ENCODE results near the gene CREB3L2. TPM values are rescaled to one million over a fixed set of nuclear protein-coding genes. Genes with fewer than 3 reads are reported as not detected.
"Not testable (repeated sequence)": the region's sequence is repeated elsewhere in the genome, so short reads cannot be mapped to it uniquely, and the experiment has no call there.

CREB3L2 gene
- total RNA-seq, 1 donor from 2014 or later: 45.6 TPM

- H3K4me1 Mint-ChIP-seq: peaks cover 34% of the 10 kb centered on the region
- no peaks in the 10 kb centered on the region for H3K27me3 Mint-ChIP-seq
- H3K4me3 Mint-ChIP-seq: no peak overlapping the region
- H3K9me3 Mint-ChIP-seq: no peaks in the 10 kb centered on the region
- DNase-seq: no peak
- H3K36me3 Mint-ChIP-seq (ENCODE audit: low read depth): peaks cover 7% of the 10 kb centered on the region
- intact Hi-C loops (cut with micrococcal nuclease): no loop called here
- no peak overlapping the region for H3K27ac Mint-ChIP-seq
Observed at GRCh38 chr7:137990251-137990941, 11.5 kb downstream of the CREB3L2 start.

- H3K9me3 Mint-ChIP-seq: no peaks in the 10 kb centered on the region
- H3K4me1 Mint-ChIP-seq: peaks cover 34% of the 10 kb centered on the region
- peaks cover 11% of the 10 kb centered on the region for H3K36me3 Mint-ChIP-seq (ENCODE audit: low read depth)
- H3K27ac Mint-ChIP-seq: no peak overlapping the region
- no peaks in the 10 kb centered on the region for H3K27me3 Mint-ChIP-seq
- H3K4me3 Mint-ChIP-seq: no peak overlapping the region
- intact Hi-C loops (cut with micrococcal nuclease): no loop called here
- no peak for DNase-seq
Observed at GRCh38 chr7:137989590-137989989, 12.3 kb downstream of the CREB3L2 start.

- no peaks in the 10 kb centered on the region for H3K9me3 Mint-ChIP-seq
- H3K27me3 Mint-ChIP-seq: no peaks in the 10 kb centered on the region
- H3K4me1 Mint-ChIP-seq: peaks cover 34% of the 10 kb centered on the region
- no peak for DNase-seq
- no peak overlapping the region for H3K4me3 Mint-ChIP-seq
- no peak overlapping the region for H3K27ac Mint-ChIP-seq
- peaks cover 14% of the 10 kb centered on the region for H3K36me3 Mint-ChIP-seq (ENCODE audit: low read depth)
- intact Hi-C loops (cut with micrococcal nuclease): no loop called here
Observed at GRCh38 chr7:137989094-137989493, 12.8 kb downstream of the CREB3L2 start.

- peaks cover 22% of the 10 kb centered on the region for H3K36me3 Mint-ChIP-seq (ENCODE audit: low read depth)
- DNase-seq: no peak
- peak overlapping the region; percentile 76 for H3K27ac Mint-ChIP-seq
- H3K4me1 Mint-ChIP-seq: peaks cover 25% of the 10 kb centered on the region
- H3K9me3 Mint-ChIP-seq: no peaks in the 10 kb centered on the region
- intact Hi-C loops (cut with micrococcal nuclease): no loop called here
- H3K27me3 Mint-ChIP-seq: no peaks in the 10 kb centered on the region
- no peak overlapping the region for H3K4me3 Mint-ChIP-seq
Observed at GRCh38 chr7:137987968-137988367, 13.9 kb downstream of the CREB3L2 start.

GRCh38 chr7:137987563-137987962 lies 14.3 kb downstream of the CREB3L2 start:
- intact Hi-C loops (cut with micrococcal nuclease): no loop called here
- H3K9me3 Mint-ChIP-seq: peaks cover 3% of the 10 kb centered on the region
- peaks cover 26% of the 10 kb centered on the region for H3K36me3 Mint-ChIP-seq (ENCODE audit: low read depth)
- H3K4me1 Mint-ChIP-seq: peaks cover 21% of the 10 kb centered on the region
- H3K4me3 Mint-ChIP-seq: no peak overlapping the region
- no peak for DNase-seq
- H3K27me3 Mint-ChIP-seq: no peaks in the 10 kb centered on the region
- H3K27ac Mint-ChIP-seq: no peak overlapping the region

- Mint-ChIP-seq H3K4me1 (peaks cover 15% of the 10 kb centered on the region), H3K36me3 (ENCODE audit: low read depth) (peaks cover 28% of the 10 kb centered on the region), H3K27me3 (no peaks in the 10 kb centered on the region), H3K9me3 (peaks cover 6% of the 10 kb centered on the region), H3K4me3 (no peak overlapping the region), H3K27ac (no peak overlapping the region)
- intact Hi-C loops (cut with micrococcal nuclease): no loop called here
- no peak for DNase-seq
Observed at GRCh38 chr7:137987018-137987349, 14.9 kb downstream of the CREB3L2 start.

GRCh38 chr7:137986252-137987017 lies 15.5 kb downstream of the CREB3L2 start:
- intact Hi-C loops (cut with micrococcal nuclease): no loop called here
- DNase-seq: no peak
- Mint-ChIP-seq H3K4me3 (no peak overlapping the region), H3K4me1 (peaks cover 14% of the 10 kb centered on the region), H3K27ac (no peak overlapping the region), H3K27me3 (no peaks in the 10 kb centered on the region), H3K36me3 (ENCODE audit: low read depth) (peaks cover 27% of the 10 kb centered on the region), H3K9me3 (peaks cover 6% of the 10 kb centered on the region)

- H3K27me3 Mint-ChIP-seq: no peaks in the 10 kb centered on the region
- no peak overlapping the region for H3K4me3 Mint-ChIP-seq
- no peak for DNase-seq
- intact Hi-C loops (cut with micrococcal nuclease): no loop called here
- H3K4me1 Mint-ChIP-seq: peaks cover 16% of the 10 kb centered on the region
- H3K27ac Mint-ChIP-seq: no peak overlapping the region
- H3K36me3 Mint-ChIP-seq (ENCODE audit: low read depth): peaks cover 31% of the 10 kb centered on the region
- peaks cover 6% of the 10 kb centered on the region for H3K9me3 Mint-ChIP-seq
Observed at GRCh38 chr7:137985897-137986251, 16.0 kb downstream of the CREB3L2 start.

- peaks cover 16% of the 10 kb centered on the region for H3K4me1 Mint-ChIP-seq
- no peak overlapping the region for H3K4me3 Mint-ChIP-seq
- H3K9me3 Mint-ChIP-seq: peaks cover 6% of the 10 kb centered on the region
- H3K36me3 Mint-ChIP-seq (ENCODE audit: low read depth): peaks cover 33% of the 10 kb centered on the region
- H3K27ac Mint-ChIP-seq: no peak overlapping the region
- H3K27me3 Mint-ChIP-seq: no peaks in the 10 kb centered on the region
- intact Hi-C loops (cut with micrococcal nuclease): no loop called here
- DNase-seq: no peak
Observed at GRCh38 chr7:137985253-137985896, 16.5 kb downstream of the CREB3L2 start.

GRCh38 chr7:137984181-137985041 lies 17.5 kb downstream of the CREB3L2 start:
- peaks cover 16% of the 10 kb centered on the region for H3K4me1 Mint-ChIP-seq
- no peak overlapping the region for H3K4me3 Mint-ChIP-seq
- H3K27ac Mint-ChIP-seq: no peak overlapping the region
- no peaks in the 10 kb centered on the region for H3K27me3 Mint-ChIP-seq
- H3K36me3 Mint-ChIP-seq (ENCODE audit: low read depth): peaks cover 37% of the 10 kb centered on the region
- DNase-seq: no peak
- peaks cover 6% of the 10 kb centered on the region for H3K9me3 Mint-ChIP-seq
- intact Hi-C loops (cut with micrococcal nuclease): no loop called here

GRCh38 chr7:137983323-137984008 lies 18.4 kb downstream of the CREB3L2 start:
- Mint-ChIP-seq H3K36me3 (ENCODE audit: low read depth) (peaks cover 38% of the 10 kb centered on the region), H3K27me3 (no peaks in the 10 kb centered on the region), H3K4me1 (peaks cover 16% of the 10 kb centered on the region)

GRCh38 chr7:137982394-137982793 lies 19.5 kb downstream of the CREB3L2 start:
- peaks cover 11% of the 10 kb centered on the region for H3K4me1 Mint-ChIP-seq
- H3K9me3 Mint-ChIP-seq; H3K4me3 Mint-ChIP-seq; intact Hi-C loops (cut with micrococcal nuclease); DNase-seq; H3K27me3 Mint-ChIP-seq; H3K27ac Mint-ChIP-seq: not testable (repeated sequence)
- H3K36me3 Mint-ChIP-seq (ENCODE audit: low read depth): peaks cover 40% of the 10 kb centered on the region

More at GRCh38 chr7:137983323-137984008, 18.4 kb downstream of the CREB3L2 start:
- intact Hi-C loops (cut with micrococcal nuclease): no loop called here
- no peak for DNase-seq
- Mint-ChIP-seq H3K9me3 (peaks cover 6% of the 10 kb centered on the region), H3K4me3 (no peak overlapping the region), H3K27ac (no peak overlapping the region)

GRCh38 chr7:137981668-137982067 lies 20.2 kb downstream of the CREB3L2 start:
- peaks cover 6% of the 10 kb centered on the region for H3K9me3 Mint-ChIP-seq
- no peak for DNase-seq
- no peak overlapping the region for H3K4me3 Mint-ChIP-seq
- intact Hi-C loops (cut with micrococcal nuclease): no loop called here
- H3K36me3 Mint-ChIP-seq (ENCODE audit: low read depth): peaks cover 40% of the 10 kb centered on the region
- H3K27ac Mint-ChIP-seq: no peak overlapping the region
- no peaks in the 10 kb centered on the region for H3K27me3 Mint-ChIP-seq
- peaks cover 5% of the 10 kb centered on the region for H3K4me1 Mint-ChIP-seq

All from activated CD4-positive, alpha-beta T cell treated with anti-CD3 and anti-CD28 coated beads, Interleukin-2, amount 10 ng/mL, durations not matched to agents 24 days and 14 days (primary cell).